ENCODE measurements around the gene LIPC.

LIPC gene

GRCh38 chr15:58490888-58491473 lies 59.2 kb downstream of the LIPC start:
- in situ Hi-C loops (cut with HindIII; ENCODE audit: low sequenced_read_pairs): no loop called here

- in situ Hi-C loops (cut with HindIII; ENCODE audit: low sequenced_read_pairs): no loop called here
Observed at GRCh38 chr15:58491499-58492202, 59.9 kb downstream of the LIPC start.

- in situ Hi-C loops (cut with HindIII; ENCODE audit: low sequenced_read_pairs): no loop called here
Observed at GRCh38 chr15:58492661-58493397, 61.0 kb downstream of the LIPC start.

- in situ Hi-C loops (cut with HindIII; ENCODE audit: low sequenced_read_pairs): no loop called here
Observed at GRCh38 chr15:58494567-58494966, 62.8 kb downstream of the LIPC start.

GRCh38 chr15:58495891-58496408 lies 64.2 kb downstream of the LIPC start:
- in situ Hi-C loops (cut with HindIII; ENCODE audit: low sequenced_read_pairs): no loop called here

- in situ Hi-C loops (cut with HindIII; ENCODE audit: low sequenced_read_pairs): no loop called here
Observed at GRCh38 chr15:58497046-58497785, 65.4 kb downstream of the LIPC start.

GRCh38 chr15:58498821-58499580 lies 67.2 kb downstream of the LIPC start:
- in situ Hi-C loops (cut with HindIII; ENCODE audit: low sequenced_read_pairs): no loop called here

GRCh38 chr15:58501006-58501405 lies 69.2 kb downstream of the LIPC start:
- in situ Hi-C loops (cut with HindIII; ENCODE audit: low sequenced_read_pairs): no loop called here

- in situ Hi-C loops (cut with HindIII; ENCODE audit: low sequenced_read_pairs): no loop called here
Observed at GRCh38 chr15:58501636-58502188, 69.9 kb downstream of the LIPC start.

GRCh38 chr15:58503139-58504027 lies 71.6 kb downstream of the LIPC start:
- in situ Hi-C loops (cut with HindIII; ENCODE audit: low sequenced_read_pairs): no loop called here

GRCh38 chr15:58504674-58505234 lies 73.0 kb downstream of the LIPC start:
- in situ Hi-C loops (cut with HindIII; ENCODE audit: low sequenced_read_pairs): no loop called here

GRCh38 chr15:58505581-58505980 lies 73.8 kb downstream of the LIPC start:
- in situ Hi-C loops (cut with HindIII; ENCODE audit: low sequenced_read_pairs): no loop called here

GRCh38 chr15:58506064-58506490 lies 74.3 kb downstream of the LIPC start:
- in situ Hi-C loops (cut with HindIII; ENCODE audit: low sequenced_read_pairs): no loop called here

- in situ Hi-C loops (cut with HindIII; ENCODE audit: low sequenced_read_pairs): no loop called here
Observed at GRCh38 chr15:58506783-58507668, 75.2 kb downstream of the LIPC start.

GRCh38 chr15:58509556-58509955 lies 77.8 kb downstream of the LIPC start:
- in situ Hi-C loops (cut with HindIII; ENCODE audit: low sequenced_read_pairs): no loop called here

GRCh38 chr15:58510715-58511598 lies 79.2 kb downstream of the LIPC start:
- in situ Hi-C loops (cut with HindIII; ENCODE audit: low sequenced_read_pairs): no loop called here

GRCh38 chr15:58511599-58511987 lies 79.8 kb downstream of the LIPC start:
- in situ Hi-C loops (cut with HindIII; ENCODE audit: low sequenced_read_pairs): no loop called here

All from endothelial cell of hepatic sinusoid (primary cell).